Measurements from ENCODE around the gene PPARD.
A peak's percentile ranks its signal among the peaks of the same experiment; 100 is the strongest.
"Not testable (repeated sequence)": the region's sequence is repeated elsewhere in the genome, so short reads cannot be mapped to it uniquely, and the experiment has no call there.

PPARD gene

DNA sequence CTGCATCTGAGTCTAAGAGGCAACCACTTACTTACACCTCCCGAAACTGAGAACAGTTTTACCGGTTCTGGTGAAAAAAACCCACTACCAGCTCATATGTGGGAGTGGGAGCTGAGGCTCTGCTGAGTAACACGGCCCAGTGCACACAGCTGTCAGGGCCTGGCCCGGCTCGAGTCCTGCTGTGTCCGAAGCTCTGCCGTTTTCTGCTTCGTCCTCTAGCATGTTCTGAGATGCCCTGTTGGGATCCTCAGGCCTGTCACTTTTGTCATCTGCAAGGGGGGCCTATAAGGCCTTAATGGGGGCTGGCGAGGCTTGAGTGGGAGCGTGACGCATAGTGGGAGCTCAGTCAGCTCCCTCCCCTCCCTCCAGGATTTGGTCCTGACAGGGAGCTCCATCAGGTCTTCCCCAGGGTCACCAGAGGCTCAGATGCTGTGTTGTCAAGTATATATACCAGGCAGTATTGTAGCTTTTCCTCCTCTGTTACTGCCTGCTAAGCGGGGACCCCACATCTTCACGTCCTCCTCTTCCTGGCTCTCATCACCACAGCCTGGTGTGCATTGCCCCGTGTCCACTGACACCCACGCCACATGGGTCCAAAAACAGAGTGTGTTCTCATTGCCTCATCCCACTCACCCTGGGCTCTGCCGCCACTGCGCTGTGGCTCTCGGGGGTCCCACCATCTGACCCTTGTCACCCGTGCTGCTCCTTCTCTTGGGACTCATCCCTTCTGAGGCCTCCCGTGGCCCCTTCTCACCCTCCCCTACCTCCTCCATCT lies 64.5 kb downstream of the PPARD start:
- no peak for DNase-seq (ENCODE audit: low spot score)

DNA sequence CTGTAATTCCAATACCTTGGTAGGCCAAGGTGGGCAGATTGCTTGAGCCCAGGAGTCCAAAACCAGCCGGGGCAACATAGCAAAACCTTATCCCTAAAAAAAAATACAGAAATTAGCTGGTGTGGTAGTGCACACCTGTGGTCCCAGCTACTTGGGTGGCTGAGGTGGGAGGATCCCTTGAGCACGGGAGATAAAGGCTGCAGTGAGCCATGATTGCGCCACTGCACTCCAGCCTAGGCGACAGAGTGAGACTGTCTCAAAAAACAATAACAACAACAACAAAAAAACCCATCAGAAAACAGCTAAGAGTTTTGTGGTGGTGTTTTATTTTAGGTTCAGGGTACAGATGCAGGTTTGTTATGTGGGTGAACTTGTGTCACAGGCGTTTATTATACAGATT lies 66.9 kb downstream of the PPARD start:
- DNase-seq (ENCODE audit: low spot score) = no peak

DNA sequence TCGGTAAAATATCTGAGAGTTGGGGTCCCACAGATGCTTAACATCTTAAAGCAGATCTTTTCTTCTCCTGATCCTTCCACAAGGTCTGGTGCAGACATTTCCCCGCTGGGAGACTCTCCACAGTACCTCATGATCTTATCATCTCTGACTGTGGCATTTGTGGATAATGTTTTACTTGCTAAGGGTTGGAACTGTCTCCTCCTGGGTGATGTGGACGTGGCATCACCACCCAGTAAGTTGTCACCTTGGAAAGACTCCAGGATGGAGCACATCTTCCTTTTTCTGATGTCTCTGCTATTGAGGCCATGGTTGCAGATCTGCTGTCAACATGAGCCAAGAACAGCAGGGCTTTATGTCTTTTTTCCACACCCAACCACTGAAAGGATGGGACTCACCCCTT lies 67.8 kb downstream of the PPARD start:
- DNase-seq (ENCODE audit: low spot score) = no peak

DNA sequence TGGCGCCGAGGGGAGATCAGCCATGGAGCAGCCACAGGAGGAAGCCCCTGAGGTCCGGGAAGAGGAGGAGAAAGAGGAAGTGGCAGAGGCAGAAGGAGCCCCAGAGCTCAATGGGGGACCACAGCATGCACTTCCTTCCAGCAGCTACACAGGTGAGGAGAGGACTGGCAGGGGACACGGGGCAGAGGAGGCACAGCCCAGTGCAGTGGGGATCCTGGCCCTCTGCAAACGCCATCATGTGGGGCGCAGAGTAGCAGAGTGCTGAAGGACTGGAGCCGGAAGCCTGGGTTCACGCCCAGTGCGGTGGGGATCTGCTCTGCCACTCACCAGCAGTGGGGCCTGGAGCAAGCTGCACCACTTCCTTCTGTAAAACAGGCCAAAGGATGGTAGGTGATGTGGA lies 68.7 kb downstream of the PPARD start:
- no peak for DNase-seq (ENCODE audit: low spot score)

DNA sequence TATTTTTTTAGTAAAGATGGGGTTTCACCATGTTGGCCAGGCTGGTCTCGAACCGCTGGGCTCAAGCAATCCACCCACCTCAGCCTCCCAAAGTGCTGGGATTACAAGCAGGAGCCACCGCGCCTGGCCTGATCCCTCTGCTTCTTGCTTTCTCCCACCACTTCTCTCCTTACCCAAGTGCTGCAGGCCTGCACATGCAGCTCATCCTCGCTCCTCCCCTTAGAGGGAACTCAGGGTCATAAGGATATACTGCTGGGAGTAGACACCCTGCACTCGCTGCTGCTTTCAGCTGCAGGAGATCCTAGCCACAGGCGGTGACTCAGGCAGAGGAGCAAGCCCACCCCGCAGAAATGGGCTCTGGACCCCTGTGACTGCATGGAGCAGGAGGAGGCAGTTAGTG lies 69.7 kb downstream of the PPARD start:
- DNase-seq (ENCODE audit: low spot score) = no peak

DNA sequence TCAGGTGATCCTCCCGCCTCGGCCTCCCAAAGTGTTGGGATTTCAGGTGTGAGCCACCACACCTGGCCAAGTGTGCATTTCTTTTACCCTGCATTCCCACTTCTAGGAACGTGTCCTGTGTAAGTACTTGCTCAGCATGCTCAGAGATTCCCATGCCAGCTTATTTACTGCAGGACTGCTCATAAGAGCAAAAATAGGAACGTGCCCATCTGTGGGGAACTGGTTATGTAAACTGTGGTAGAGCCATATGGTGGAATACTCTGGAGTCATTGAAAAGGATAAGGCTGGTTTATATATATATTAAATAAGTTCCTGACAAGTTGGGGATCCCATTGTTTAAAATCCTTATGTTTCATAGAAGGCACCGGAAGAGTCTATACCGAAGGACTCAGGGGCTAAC lies 71.6 kb downstream of the PPARD start:
- no peak for DNase-seq (ENCODE audit: low spot score)

DNA sequence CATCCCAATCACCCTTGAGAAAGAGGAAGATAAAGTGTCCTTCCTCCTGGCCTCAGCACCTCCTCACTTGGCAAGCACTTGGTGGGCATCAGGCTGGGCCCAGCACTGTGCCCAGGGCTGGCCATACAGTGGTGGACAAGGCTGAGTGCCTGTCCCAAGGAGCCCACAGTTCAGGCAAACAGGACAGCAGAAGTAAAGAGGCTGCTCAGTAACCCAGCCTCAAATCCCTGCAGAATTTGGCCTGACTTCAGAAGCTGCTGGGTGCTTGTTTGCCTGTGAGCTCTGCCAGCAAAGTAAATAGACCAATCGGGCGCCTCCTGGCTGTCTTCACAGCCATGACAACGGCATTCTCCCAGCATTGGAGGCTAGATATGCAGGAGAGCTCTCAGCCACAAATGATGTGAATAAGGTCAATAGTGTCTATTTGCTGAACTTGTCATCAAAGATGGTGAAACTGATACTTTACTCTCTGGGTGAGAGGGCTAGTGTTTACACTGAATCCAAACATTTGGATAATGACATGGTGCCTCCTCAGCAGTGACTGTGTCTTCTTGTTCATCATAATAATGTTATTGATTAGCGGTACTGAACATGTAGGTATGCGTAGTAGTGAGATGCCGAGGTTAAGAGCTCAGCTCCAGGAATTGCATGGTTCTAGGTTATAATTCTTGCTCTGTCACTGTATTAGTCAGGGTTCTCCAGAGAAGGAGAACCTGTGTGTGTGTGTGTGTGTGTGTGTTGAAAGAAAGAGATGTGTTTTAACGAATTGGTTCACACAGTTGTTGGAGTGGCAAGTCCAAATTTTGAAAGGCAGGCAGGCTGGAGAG lies 72.9 kb downstream of the PPARD start:
- peak; percentile 28 for DNase-seq (ENCODE audit: low spot score)

DNA sequence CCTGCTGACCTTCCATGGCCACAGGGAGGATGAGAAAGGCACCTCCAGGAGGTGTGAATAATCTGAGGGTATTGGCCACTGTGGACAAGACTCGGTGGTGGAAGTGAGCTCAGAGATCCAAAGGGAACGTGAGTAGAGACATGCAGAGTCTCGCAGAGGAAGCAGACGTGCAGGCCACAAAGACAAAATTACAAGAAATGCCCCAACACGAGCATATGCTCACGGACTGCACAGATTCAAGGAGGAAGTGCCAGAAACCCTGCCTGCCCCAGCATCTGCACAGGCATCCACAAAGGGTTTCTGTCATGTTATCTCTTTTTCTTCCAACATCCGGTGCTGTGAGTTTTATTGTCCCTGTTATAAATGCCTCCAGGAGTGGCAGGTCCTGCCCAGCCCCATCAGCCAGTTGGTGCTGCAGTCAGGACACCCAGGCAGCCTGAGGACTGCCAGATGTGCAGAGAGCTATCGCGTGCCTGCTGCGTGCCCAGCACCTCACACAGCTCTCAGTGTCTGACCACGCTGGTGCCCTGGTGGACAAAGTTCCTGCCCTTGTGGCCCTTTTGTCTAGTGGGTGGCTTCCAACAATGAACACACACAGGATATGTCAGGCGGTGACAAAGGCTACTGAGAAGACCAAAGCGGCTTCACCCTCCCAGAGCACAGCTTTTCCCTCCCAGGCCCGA lies 75.8 kb downstream of the PPARD start:
- no peak for DNase-seq (ENCODE audit: low spot score)

DNA sequence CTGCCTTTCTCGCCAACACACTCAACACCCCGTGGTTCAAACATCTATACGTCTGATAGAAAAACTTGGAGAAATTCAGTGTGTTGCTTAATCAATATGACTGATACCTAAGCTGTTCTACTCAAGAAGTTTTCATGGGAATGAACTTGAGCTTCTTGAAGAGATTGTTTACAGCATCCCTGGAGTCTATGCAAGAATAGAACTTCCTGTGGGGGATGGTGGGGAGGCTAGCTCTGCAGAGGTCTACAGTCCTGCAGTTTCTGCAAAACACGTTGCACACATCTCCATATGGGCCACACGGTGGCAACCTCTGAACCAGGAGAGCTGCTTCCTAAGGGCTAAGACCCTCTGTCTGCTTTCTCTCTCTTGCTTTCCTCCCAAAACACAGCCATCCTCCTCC lies 77.1 kb downstream of the PPARD start:
- DNase-seq (ENCODE audit: low spot score) = no peak

DNA sequence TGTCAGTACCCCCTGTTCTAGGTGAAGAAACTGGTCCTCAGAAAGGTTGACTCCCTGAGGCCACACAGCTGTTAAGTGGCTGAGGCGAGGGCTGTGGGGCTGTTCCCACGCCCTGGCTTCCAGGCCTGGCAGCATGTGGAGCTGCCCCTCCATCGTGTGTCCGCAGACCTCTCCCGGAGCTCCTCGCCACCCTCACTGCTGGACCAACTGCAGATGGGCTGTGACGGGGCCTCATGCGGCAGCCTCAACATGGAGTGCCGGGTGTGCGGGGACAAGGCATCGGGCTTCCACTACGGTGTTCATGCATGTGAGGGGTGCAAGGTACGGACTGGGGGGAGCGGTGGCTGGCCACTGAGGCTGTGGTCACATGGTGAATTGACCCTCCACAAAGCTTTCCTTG lies 77.6 kb downstream of the PPARD start:
- no peak for DNase-seq (ENCODE audit: low spot score)

DNA sequence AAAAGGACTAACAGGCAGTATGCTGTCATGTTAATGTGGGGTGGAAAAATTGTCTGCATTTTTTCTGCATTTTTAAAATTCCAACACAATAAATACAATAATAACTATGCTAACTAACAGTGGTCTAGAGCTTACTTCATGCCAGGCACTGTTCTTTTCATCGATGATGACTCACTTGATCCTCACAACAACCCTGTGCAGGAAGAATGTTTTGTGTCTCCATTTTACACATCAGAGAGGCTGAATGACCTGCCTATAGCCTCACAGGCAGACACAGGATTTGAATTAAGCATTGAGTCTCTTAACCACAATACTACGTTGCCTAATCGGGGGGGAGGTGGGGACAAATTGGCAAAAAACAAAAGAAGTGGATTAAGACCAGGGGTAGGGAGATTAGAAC lies 82.9 kb downstream of the PPARD start:
- DNase-seq (ENCODE audit: low spot score) = no peak

DNA sequence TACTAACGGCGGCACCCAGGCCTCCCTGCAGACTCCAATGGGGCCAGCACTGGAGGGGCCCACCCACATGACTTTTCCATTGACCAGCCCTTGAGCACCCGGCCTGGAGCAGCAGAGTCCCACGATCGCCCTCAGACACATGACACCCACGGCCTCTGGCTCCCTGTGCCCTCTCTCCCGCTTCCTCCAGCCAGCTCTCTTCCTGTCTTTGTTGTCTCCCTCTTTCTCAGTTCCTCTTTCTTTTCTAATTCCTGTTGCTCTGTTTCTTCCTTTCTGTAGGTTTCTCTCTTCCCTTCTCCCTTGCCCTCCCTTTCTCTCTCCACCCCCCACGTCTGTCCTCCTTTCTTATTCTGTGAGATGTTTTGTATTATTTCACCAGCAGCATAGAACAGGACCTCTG lies 83.7 kb downstream of the PPARD start:
- DNase-seq (ENCODE audit: low spot score) = no peak

DNA sequence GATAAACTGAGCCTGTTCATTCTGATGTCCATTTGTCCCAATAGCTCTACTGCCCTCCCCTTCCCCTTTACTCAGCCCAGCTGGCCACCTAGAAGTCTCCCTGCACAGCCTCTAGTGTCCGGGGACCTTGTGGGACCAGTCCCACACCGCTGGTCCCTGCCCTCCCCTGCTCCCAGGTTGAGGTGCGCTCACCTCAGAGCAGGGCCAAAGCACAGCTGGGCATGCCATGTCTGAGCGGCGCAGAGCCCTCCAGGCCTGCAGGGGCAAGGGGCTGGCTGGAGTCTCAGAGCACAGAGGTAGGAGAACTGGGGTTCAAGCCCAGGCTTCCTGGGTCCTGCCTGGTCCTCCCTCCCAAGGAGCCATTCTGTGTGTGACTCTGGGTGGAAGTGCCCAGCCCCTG lies 85.1 kb downstream of the PPARD start:
- DNase-seq (ENCODE audit: low spot score) = no peak

DNA sequence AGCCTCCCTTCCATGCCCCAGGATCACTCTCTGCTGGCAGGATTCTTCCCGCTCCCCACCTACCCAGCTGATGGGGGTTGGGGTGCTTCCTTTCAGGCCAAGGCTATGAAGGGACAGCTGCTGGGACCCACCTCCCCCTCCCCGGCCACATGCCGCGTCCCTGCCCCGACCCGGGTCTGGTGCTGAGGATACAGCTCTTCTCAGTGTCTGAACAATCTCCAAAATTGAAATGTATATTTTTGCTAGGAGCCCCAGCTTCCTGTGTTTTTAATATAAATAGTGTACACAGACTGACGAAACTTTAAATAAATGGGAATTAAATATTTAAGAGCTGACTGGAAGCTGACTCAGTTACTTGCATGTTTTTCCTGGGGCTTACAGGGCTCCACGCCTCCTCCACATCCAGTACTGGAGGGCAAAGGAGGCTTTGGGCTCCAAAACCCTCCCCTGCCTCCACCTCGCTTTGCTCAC lies 85.5 kb downstream of the PPARD start:
- DNase-seq (ENCODE audit: low spot score) = no peak

DNA sequence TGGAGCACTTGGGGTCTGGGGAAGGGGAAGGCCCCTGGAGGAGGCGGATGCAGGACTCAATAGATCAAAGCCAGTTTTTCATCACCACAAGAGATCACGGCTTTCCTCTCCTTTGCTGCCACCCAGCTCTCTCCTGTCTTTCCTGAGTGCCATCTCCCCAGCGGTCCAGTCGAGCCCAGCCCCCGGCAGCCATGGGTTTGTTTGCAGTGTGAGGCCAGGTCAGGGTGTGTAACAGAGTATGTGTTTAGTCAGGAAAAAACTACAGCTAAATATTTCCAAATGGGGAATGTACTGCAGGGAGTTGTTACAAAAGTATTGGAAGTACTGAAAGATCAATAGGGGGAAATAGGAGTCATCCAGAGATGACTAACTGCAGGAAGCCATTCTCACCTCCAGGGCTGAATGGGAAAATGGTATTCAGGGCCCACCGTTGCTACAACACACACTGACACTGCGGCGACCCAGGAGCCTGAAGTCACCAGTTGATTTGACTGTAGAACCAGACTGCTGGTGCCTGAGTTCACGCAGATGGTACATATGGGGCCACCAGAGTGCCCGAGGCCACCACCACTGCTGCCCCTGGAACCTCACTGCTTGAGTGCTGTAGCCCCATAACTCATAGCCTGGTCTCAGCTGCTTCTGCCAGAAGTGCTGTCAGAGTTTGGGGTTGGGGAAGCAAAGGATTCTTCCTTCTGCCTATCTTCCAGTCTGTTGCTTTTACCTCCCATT lies 86.2 kb downstream of the PPARD start:
- no peak for DNase-seq (ENCODE audit: low spot score)

DNA sequence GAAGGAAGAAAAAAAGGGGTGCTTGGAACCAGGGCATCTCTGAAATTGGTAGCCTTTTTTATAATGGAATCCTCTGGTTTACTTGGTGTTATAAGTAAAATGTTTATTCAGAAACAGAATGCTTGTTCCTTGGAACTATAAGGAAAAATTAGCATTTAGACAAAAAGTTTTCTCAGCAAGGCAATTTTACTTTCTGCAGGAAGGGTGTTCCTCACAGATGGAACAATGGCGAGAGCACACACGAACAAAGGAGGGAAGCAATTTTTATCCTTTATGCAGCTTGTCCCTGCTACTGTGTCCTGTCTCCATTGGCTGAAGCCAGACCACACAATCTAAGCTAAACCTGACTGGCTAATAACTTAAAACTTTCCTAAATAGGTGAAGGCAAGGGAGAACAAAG lies 87.1 kb downstream of the PPARD start:
- no peak for DNase-seq (ENCODE audit: low spot score)

DNA sequence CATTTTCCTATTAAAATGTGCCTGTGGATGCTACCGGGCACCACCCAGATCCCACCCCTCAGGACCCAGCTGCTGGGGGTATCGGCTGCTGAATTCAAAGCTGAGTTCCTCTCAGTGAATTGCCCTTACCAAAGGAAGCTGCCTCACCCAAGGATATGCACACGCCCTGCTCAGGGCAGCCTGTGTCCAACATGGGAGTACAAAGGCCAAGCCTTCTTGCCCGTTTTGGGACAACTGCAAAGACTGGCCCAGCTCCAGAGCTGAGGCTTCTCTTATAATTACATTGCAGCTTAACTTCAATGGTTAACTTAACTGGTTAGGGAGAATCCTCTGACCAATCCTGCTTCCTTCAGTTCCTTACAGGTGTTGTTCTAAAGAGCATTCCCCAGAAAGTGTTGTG lies 89.9 kb downstream of the PPARD start:
- DNase-seq (ENCODE audit: low spot score) = no peak

DNA sequence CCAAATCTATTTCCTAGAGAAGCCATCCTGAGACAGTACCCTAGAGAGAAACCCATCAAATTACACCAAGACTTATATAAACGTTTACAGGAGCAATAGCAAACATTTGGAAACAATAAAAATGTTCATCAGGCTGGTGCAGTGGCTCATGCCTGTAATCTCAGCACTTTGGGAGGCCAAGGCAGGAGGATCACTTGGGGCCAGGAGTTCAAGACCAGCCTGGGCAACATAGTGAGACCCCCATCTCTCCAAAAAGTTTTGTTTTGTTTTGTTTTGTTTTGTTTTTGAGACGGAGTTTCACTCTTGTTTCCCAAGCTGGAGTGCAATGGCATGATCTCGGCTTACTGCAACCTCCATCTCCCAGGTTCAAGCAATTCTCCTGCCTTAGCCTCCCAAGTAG lies 90.3 kb downstream of the PPARD start:
- not testable (repeated sequence) for DNase-seq (ENCODE audit: low spot score)

DNA sequence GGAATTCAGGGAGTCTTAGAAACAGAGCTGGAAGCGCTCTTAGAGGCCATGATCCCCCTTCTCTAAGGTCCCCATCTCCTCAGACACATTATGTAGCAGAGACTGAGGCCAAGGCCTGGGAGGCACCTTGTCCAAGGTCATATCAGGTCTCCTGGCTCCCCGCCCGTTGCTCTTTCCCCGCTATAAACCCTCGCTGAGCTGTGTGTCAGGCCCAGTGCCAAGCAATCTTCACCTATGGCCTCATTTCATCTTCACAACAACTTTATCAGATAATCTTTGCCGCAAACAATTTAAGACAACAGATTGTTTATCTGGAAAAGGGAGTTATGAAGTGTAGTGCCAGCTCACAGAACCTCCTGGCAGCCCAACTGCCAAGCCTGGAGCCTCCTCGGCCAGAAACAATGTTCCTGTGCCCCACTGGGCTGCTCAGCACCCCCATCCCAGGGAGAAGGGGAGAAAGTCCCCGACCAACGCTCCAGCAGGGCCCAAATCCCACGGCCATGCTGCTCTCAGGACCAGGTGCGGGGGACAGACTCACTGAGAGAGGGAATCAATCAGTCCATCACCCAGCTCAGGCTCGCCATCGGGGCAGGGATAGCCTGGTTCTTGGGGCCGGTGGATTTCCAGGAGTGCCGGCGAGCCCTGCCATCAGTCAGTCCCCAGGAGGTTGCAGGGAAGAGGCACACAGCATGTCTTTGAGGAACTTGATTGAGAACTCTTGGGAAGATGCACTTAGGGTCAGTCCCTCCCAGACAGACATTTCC lies 92.9 kb downstream of the PPARD start:
- DNase-seq (ENCODE audit: low spot score) = no peak

DNA sequence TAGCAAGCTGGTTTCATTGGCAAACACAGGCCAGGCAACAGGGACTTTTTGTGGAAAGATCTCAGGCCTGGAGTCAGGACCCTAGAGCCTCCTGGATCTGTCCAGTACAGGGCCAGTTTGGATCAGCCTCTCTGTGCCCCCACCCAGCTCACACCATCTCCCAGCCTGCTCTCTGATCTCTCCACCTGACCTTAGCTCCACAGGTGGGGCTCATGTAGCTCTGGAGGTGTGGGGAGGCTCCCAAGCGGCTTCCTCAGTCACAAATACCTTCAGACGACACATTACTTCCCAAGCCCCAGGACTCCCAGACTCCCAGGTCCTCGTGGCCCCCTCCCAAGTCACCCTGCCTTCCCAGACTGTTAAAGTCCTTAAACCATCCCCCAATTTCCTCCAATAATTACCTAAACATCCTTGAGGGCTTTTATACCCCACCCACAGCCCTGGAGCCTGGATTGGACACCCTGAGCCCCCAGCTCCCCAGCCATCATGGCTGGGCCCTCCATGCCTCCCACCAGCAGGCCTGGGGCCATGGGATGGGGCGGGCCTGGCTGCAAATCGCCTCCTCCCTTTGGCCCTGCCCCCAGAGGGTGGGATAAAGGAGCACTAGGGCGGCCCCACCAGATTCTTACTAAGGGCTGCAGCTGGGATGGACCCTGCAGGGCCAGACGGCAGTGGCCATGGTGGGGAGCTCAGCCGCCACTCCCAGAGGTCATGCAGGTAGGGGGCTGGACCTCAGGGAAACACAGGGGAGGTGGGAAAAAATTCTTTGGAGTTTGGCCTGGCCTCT lies 93.9 kb downstream of the PPARD start:
- no peak for DNase-seq (ENCODE audit: low spot score)
